HCT116 (cell line): Measurements from ENCODE around the gene SLC6A17. TPM values are rescaled to one million over a fixed set of nuclear protein-coding genes. Genes with fewer than 3 reads are reported as not detected.

Experiments
- ATAC-seq: fragments of 200-7000 bp; cut with Tn5 transposase; 2 replicates; pipeline ENCODE4 v1.9.1; 2020; ENCODE audit warnings: mild to moderate bottlenecking, moderate library complexity
- BruUV-seq: library from RNA; stranded (reverse); fragments of 400-500 nt; replicated peaks from 2 replicates; lab custom pipeline; 2021; lab: Mats Ljungman, UMichigan
- CTCF ChIA-PET: fragments of 300-600 bp; sonication (Branson Sonifier 250); formaldehyde crosslinking; loops from one replicate; lab custom pipeline; 2021; ENCODE audit warnings: antibody characterized with exemption; lab: Charles Lee
- POLR2A ChIA-PET: fragments of 300-600, 350-600 bp; sonication (Branson Sonifier 250); formaldehyde crosslinking; loops from one replicate; lab custom pipeline; 2021; ENCODE audit warnings: antibody characterized with exemption; lab: Charles Lee
- RAD21 ChIA-PET, 2 experiments: fragments of 300-600 bp; sonication (Branson Sonifier 250); formaldehyde crosslinking; loops; one replicate each; lab custom pipeline; 2023; ENCODE audit warnings: low total read pairs in 2 of 2; ENCODE audit not compliant: uncharacterized antibody in 2 of 2, unreplicated experiment in 2 of 2, low non-redundant PET in 1 of 2; lab: Charles Lee
- DNase-seq: peaks from one replicate; pipeline ENCODE4 v3.0.0-alpha.2; 2010; ENCODE audit warnings: low read depth, low spot score
- H2AFZ ChIP-seq: fragments of 200-600 bp; shearing (Covaris generic), sonication (generic); 2 replicates; pipeline ENCODE4 v1.6.1; 2017; ENCODE audit warnings: low read depth, mixed run types, mixed read lengths, antibody characterized with exemption, low read length; ENCODE audit not compliant: poor library complexity, severe bottlenecking
- H3K27ac ChIP-seq: 2 replicates; pipeline ENCODE4 v1.5.1; 2012; ENCODE audit warnings: low read depth, low read length
- H3K27me3 ChIP-seq: fragments of 200-600 bp; sonication (generic); 2 replicates; pipeline ENCODE4 v1.6.1; 2016; ENCODE audit warnings: mixed run types, low read length, mixed read lengths; ENCODE audit not compliant: insufficient read depth
- H3K36me3 ChIP-seq, 2 experiments: fragments of 200-500 bp in 1 of 2; fragments of 200-600 bp in 1 of 2; sonication (Bioruptor generic) in 1 of 2; sonication (generic) in 1 of 2; 2 replicates each; pipeline versions ENCODE4 v1.5.1 to v1.6.1; 2014 to 2016; ENCODE audit warnings: low read length in 2 of 2, inconsistent platforms in 1 of 2, mixed read lengths in 1 of 2, mixed run types in 1 of 2; ENCODE audit not compliant: insufficient read depth in 2 of 2, control insufficient read depth in 1 of 2
- H3K4me1 ChIP-seq, 2 experiments: fragments of 200-600 bp in 1 of 2; sonication (generic) in 1 of 2; 2 replicates each; pipeline versions ENCODE4 v1.5.1 to v1.6.1; 2012 to 2017; ENCODE audit warnings: low read length in 2 of 2, inconsistent platforms in 1 of 2, mild to moderate bottlenecking in 1 of 2, mixed read lengths in 1 of 2, mixed run types in 1 of 2, moderate library complexity in 1 of 2; ENCODE audit not compliant: insufficient read depth in 2 of 2, control insufficient read depth in 1 of 2
- H3K4me2 ChIP-seq: fragments of 200-600 bp; sonication (generic); 2 replicates; pipeline ENCODE4 v1.6.1; 2017; ENCODE audit warnings: mixed run types, low read length, mixed read lengths
- H3K4me3 ChIP-seq, 2 experiments: fragments of 200-600 bp in 1 of 2; sonication (generic) in 1 of 2; replicated peaks in 1 of 2; 2 replicates each; pipeline ENCODE4 v1.5.1; 2011 to 2016; ENCODE audit warnings: low read length in 2 of 2, control low read depth in 1 of 2, low read depth in 1 of 2, mild to moderate bottlenecking in 1 of 2, mixed read lengths in 1 of 2, mixed run types in 1 of 2
- H3K79me2 ChIP-seq: fragments of 200-600 bp; sonication (generic); 2 replicates; pipeline ENCODE4 v1.6.1; 2017; ENCODE audit warnings: mild to moderate bottlenecking, mixed run types, low read length, moderate library complexity, mixed read lengths; ENCODE audit not compliant: insufficient read depth
- H3K9ac ChIP-seq: fragments of 200-600 bp; sonication (generic); 2 replicates; pipeline ENCODE4 v1.6.1; 2016; ENCODE audit warnings: low read length, mixed read lengths
- H3K9me2 ChIP-seq: fragments of 200-600 bp; sonication (generic), shearing (Covaris generic); 2 replicates; pipeline ENCODE4 v1.6.1; 2017; ENCODE audit warnings: mixed run types, mild to moderate bottlenecking, moderate library complexity; ENCODE audit not compliant: insufficient read depth
- H3K9me3 ChIP-seq, 2 experiments: fragments of 200-500 bp in 1 of 2; fragments of 200-600 bp in 1 of 2; sonication (Bioruptor generic) in 1 of 2; sonication (generic) in 1 of 2; 2 replicates each; pipeline ENCODE4 v1.6.1; 2014 to 2017; ENCODE audit warnings: low read length in 2 of 2, mixed read lengths in 2 of 2, inconsistent platforms in 1 of 2, low read depth in 1 of 2, mild to moderate bottlenecking in 1 of 2, mixed run types in 1 of 2, moderate library complexity in 1 of 2; ENCODE audit not compliant: control insufficient read depth in 1 of 2, insufficient read depth in 1 of 2
- H4K20me1 ChIP-seq: fragments of 200-600 bp; sonication (generic), shearing (Covaris generic); 2 replicates; pipeline ENCODE4 v1.6.1; 2017; ENCODE audit warnings: mixed run types, mild to moderate bottlenecking, moderate library complexity; ENCODE audit not compliant: insufficient read depth
- ATF3 ChIP-seq: IDR thresholded peaks from 2 replicates; pipeline ENCODE4 v1.6.1; 2012
- CBX3 ChIP-seq: IDR thresholded peaks from 2 replicates; pipeline ENCODE4 v1.6.1; 2012; ENCODE audit warnings: low read depth
- EGR1 ChIP-seq: IDR thresholded peaks from 2 replicates; pipeline ENCODE4 v1.6.1; 2012; ENCODE audit warnings: low read depth
- EZH2 ChIP-seq: fragments of 200-600 bp; sonication (generic); IDR thresholded peaks from 2 replicates; pipeline ENCODE4 v1.6.1; 2017; ENCODE audit warnings: antibody characterized with exemption, mixed run types
- FOSL1 ChIP-seq: IDR thresholded peaks from 2 replicates; pipeline ENCODE4 v1.6.1; 2012; ENCODE audit warnings: low read depth
- JUND ChIP-seq: IDR thresholded peaks from 2 replicates; pipeline ENCODE4 v1.6.1; 2012
- POLR2A ChIP-seq: IDR thresholded peaks from 2 replicates; pipeline ENCODE4 v1.7.0; 2011; ENCODE audit warnings: borderline replicate concordance; ENCODE audit not compliant: insufficient read depth, insufficient read length; ENCODE audit errors: extremely low read depth
- POLR2AphosphoS5 ChIP-seq: IDR thresholded peaks from 2 replicates; pipeline ENCODE4 v1.6.1; 2011; ENCODE audit warnings: mild to moderate bottlenecking, low read depth, low read length, moderate library complexity
- RAD21 ChIP-seq: IDR thresholded peaks from 2 replicates; pipeline ENCODE4 v1.6.1; 2012; ENCODE audit warnings: low read depth, mild to moderate bottlenecking
- REST ChIP-seq: IDR thresholded peaks from 2 replicates; pipeline ENCODE4 v1.6.1; 2012; ENCODE audit warnings: low read depth
- SIN3A ChIP-seq: IDR thresholded peaks from 2 replicates; pipeline ENCODE4 v1.6.1; 2012; ENCODE audit warnings: low read depth
- SP1 ChIP-seq: IDR thresholded peaks from 2 replicates; pipeline ENCODE4 v1.6.1; 2012; ENCODE audit warnings: low read depth
- SRF ChIP-seq: IDR thresholded peaks from 2 replicates; pipeline ENCODE4 v1.6.1; 2012; ENCODE audit warnings: low read depth
- YY1 ChIP-seq: IDR thresholded peaks from 2 replicates; pipeline ENCODE4 v1.6.1; 2011; ENCODE audit warnings: low read length, low read depth, moderate library complexity, mild to moderate bottlenecking; ENCODE audit not compliant: insufficient replicate concordance; ENCODE audit errors: extremely low read depth
- ZBTB33 ChIP-seq: IDR thresholded peaks from 2 replicates; pipeline ENCODE4 v1.6.1; 2011; ENCODE audit warnings: mild to moderate bottlenecking, low read length, moderate library complexity; ENCODE audit not compliant: insufficient replicate concordance; ENCODE audit errors: extremely low read depth
- ZNF274 ChIP-seq: fragments of 200-500 bp; sonication (Bioruptor generic); IDR thresholded peaks from 2 replicates; pipeline ENCODE4 v1.6.1; 2014; ENCODE audit warnings: mild to moderate bottlenecking, low read depth, low read length, inconsistent platforms
- intact Hi-C: fragments of 100-400 bp; cut with micrococcal nuclease; formaldehyde crosslinking; loops from 2 replicates; pipeline ENCODE4 v1.10.0; 2022
- total RNA-seq: library from RNA; stranded (reverse); gene quantifications from one replicate; pipeline ENCODE4 v1.2.1, GENCODE V29; 2021; ENCODE audit not compliant: unreplicated experiment

The SLC6A17 gene
- total RNA-seq, 1 experiment from 2014 or later: 10.5 TPM

GRCh38 chr1:110198746-110199145 lies 48.5 kb downstream of the SLC6A17 start (continued):
- no peak for TF ChIP-seq POLR2A
- TF ChIP-seq SIN3A: no peak
- no peak for TF ChIP-seq EZH2
- no peak for TF ChIP-seq ATF3
- no peak for TF ChIP-seq FOSL1
- TF ChIP-seq SRF: no peak
- no peak for TF ChIP-seq POLR2AphosphoS5

GRCh38 chr1:110200190-110200589 lies 49.9 kb downstream of the SLC6A17 start:
- ChIA-PET POLR2A (no interaction called here), RAD21 (no interaction called here), CTCF (interaction anchor here (2.3 to 6.4 kb wide), 2 partner anchors 260 to 296 kb away, joined by 17 to 76 read pairs; no protein-coding TSS in a partner anchor)
- Histone ChIP-seq H2AFZ (no peak overlapping the region), H3K4me3 (no peak overlapping the region), H3K4me2 (no peak overlapping the region), H4K20me1 (no peaks in the 10 kb centered on the region), H3K27me3 (no peaks in the 10 kb centered on the region), H3K4me1 (peaks cover 0 to 15% of the 10 kb centered on the region in 2 experiments; a peak in 2 of 4 replicates), H3K9ac (no peak overlapping the region), H3K9me3 (no peaks in the 10 kb centered on the region), H3K27ac (no peak overlapping the region), H3K36me3 (no peaks in the 10 kb centered on the region), H3K79me2 (no peaks in the 10 kb centered on the region), H3K9me2 (no peaks in the 10 kb centered on the region)
- BruUV-seq: no TSS peak
- intact Hi-C loops: loop anchor here (5.0 kb wide), 1 partner anchor 207 kb away; the partner anchor contains the start of gene LAMTOR5
- no peak for TF ChIP-seq ZNF274
- no peak for TF ChIP-seq SRF
- no peak for TF ChIP-seq RAD21
- TF ChIP-seq JUND: no peak
- no peak for TF ChIP-seq POLR2AphosphoS5
- TF ChIP-seq YY1: no peak
- no peak for TF ChIP-seq SP1
- no peak for TF ChIP-seq REST
- no peak for TF ChIP-seq ZBTB33
- no peak for TF ChIP-seq EGR1
- no peak for TF ChIP-seq FOSL1
- no peak for TF ChIP-seq CBX3
- no peak for TF ChIP-seq ATF3
- TF ChIP-seq POLR2A: no peak
- no peak for ATAC-seq
- no peak for DNase-seq
